ENCODE data around the gene TM9SF1.
"Not testable (repeated sequence)": the region's sequence is repeated elsewhere in the genome, so short reads cannot be mapped to it uniquely, and the experiment has no call there.

The TM9SF1 gene

GRCh38 chr14:24226473-24226872 is 31.2 kb upstream of the TM9SF1 start:
- DNase-seq (ENCODE audit: low spot score) = no peak

DNA sequence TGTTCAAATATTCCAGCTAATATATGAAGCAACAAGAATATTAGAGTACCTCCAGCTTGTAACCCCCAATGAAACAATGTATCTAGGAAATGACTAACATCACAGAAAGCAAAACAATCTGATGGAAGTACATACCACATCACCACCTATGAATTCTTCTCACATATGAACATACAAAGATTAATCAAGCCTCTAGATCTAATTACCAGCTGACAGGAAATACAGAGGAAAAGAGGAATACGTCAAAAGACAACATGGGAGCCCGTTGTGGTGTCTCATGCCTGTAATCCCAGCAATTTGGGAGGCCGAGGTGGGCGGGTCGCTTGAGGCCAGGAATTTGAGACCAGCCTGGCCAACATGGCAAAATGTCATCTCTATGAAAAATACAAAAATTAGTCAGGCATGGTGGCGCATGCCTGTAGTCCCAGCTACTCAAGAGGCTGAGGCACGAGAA is 29.4 kb upstream of the TM9SF1 start:
- peak; percentile 72 for DNase-seq (ENCODE audit: low spot score)

- not testable (repeated sequence) for DNase-seq (ENCODE audit: low spot score)
These were observed 27.7 kb upstream of the TM9SF1 start for GRCh38 chr14:24222987-24223386.

- no peak for DNase-seq (ENCODE audit: low spot score)
These were observed 24.3 kb upstream of the TM9SF1 start for GRCh38 chr14:24219521-24219920.

GRCh38 chr14:24219080-24219479 is 23.8 kb upstream of the TM9SF1 start:
- DNase-seq (ENCODE audit: low spot score) = no peak

- DNase-seq (ENCODE audit: low spot score) = not testable (repeated sequence)
These were observed 21.6 kb upstream of the TM9SF1 start for GRCh38 chr14:24216876-24217275.

- DNase-seq (ENCODE audit: low spot score) = no peak
These were observed 21.1 kb upstream of the TM9SF1 start for GRCh38 chr14:24216345-24216699.

DNA sequence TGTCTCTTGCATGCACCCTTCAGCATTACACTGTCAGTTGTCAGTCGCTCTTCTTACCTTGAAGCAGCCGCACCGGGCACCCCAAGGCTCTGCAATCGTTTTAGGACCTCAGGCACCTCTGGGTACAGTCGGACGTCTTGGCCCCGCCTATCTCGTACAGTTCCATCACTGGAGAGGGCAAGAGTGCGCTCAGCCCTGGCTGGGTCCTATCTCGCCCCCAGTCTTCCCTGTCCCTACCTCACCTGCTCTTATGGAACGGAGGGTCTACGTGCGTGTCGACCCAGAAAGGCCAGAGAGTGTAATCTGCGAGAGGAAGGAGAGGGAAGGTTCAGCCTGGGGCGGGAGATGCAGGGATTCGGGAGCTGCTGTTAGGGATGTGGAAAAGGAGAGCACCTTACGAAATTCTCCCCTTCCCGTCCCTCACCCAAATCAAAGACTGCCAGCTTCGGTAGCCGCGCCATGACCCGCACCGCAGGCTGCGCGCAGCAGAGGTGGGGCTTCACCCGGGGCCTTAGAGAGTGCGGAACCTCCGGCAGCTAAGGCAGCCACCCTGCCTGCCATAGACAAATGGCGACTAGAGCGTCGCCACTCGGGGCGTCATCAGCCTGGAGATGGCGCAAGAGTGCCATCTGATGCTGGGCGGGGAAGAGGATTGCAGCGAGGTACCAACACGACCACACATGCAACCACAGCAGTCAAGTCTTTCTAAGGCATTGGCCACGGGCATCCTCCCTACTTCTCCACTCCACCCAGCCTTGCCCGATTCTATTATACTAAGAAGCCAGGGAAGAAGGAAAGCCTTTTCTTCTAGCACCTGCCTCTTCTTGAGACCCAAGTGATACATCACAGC is 20.5 kb upstream of the TM9SF1 start, which contains the start of gene MDP1:
MDP1 (minus strand) TSS at position 572 of the 850 bp plus-strand sequence; CDS start at position 461, 111 bp downstream.
- DNase-seq (ENCODE audit: low spot score) = peak; percentile 87

GRCh38 chr14:24213866-24214662 is 18.8 kb upstream of the TM9SF1 start:
- DNase-seq (ENCODE audit: low spot score) = no peak

DNA sequence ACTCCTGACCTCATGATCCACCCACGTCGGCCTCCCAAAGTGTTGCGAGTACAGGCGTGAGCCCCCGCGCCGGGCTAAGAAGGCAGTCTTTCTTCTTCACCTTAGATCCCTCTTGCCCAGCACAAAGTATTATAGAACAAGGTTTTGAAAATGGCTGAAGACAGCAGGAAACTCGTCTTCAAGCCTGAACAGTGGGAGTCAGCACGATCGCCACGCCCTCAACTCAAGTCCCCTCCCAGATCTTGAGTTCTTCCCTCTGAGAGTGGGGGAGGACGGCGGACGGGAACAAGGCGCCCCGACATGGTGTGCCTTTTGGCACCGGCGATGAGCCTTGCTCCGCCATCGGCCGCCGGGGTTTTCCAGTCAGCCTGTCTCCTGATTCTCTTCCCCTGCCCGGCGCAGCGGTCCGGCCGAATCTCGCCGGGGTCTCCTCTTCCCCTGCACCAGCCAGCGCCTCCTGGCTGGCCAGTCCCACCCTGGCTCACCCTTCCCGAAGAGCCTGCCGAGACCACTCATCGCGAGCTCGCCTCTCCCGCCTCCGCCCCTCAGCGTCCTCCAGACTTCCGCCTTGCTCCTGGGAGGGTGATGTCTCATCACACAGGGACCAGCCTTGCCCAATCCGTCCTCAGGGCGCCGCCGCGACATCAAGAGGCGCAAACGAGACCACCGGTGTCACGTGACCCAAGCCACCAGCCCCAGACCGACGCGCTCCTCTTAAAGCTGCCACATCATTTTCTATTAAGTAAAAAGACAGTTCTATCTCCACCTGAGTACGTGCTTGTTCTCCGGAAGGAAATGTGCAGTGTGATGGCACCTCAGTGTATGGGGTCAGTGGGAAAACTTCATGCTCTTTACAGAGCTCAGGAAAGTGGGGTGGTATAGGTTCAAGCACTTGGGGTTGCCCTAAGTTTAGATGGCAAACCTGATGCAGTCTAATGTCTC is 18.0 kb upstream of the TM9SF1 start, which contains the start of gene CHMP4A:
CHMP4A (minus strand) TSS at position 565 of the 942 bp plus-strand sequence; CDS start at position 516, 49 bp downstream.
- peak; percentile 99 for DNase-seq (ENCODE audit: low spot score)

DNA sequence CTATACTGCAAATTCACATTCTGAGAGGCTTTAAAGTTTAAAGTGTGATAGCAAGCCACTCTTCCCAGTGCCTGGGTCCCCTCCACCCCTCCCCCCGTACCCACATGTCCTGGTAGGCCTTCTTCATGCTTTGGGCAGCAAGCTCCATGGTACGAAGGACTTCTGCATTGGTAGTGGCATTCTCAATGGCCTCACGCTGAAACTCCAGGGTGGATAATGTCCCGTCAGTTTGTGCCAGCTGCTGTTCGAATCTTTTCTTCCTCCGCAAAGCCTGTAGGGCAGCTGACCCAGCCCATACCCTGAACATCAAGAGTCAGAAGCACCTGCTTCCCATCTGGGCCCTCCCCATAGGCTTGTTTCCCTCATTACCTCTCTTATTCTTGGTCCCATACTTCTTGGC is 16.1 kb upstream of the TM9SF1 start:
- DNase-seq (ENCODE audit: low spot score) = no peak

- no peak for DNase-seq (ENCODE audit: low spot score)
These were observed 12.4 kb upstream of the TM9SF1 start for GRCh38 chr14:24207625-24208024.

DNA sequence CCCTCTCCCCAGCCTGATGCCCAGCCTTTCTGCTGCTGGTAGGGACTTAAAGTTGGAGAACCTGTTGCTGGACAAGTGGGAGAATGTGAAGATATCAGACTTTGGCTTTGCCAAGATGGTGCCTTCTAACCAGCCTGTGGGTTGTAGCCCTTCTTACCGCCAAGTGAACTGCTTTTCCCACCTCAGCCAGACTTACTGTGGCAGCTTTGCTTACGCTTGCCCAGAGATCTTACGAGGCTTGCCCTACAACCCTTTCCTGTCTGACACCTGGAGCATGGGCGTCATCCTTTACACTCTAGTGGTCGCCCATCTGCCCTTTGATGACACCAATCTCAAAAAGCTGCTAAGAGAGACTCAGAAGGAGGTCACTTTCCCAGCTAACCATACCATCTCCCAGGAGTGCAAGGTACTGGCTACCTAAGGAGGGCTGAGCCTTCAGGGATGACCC is 11.9 kb upstream of the TM9SF1 start:
- DNase-seq (ENCODE audit: low spot score) = no peak

DNA sequence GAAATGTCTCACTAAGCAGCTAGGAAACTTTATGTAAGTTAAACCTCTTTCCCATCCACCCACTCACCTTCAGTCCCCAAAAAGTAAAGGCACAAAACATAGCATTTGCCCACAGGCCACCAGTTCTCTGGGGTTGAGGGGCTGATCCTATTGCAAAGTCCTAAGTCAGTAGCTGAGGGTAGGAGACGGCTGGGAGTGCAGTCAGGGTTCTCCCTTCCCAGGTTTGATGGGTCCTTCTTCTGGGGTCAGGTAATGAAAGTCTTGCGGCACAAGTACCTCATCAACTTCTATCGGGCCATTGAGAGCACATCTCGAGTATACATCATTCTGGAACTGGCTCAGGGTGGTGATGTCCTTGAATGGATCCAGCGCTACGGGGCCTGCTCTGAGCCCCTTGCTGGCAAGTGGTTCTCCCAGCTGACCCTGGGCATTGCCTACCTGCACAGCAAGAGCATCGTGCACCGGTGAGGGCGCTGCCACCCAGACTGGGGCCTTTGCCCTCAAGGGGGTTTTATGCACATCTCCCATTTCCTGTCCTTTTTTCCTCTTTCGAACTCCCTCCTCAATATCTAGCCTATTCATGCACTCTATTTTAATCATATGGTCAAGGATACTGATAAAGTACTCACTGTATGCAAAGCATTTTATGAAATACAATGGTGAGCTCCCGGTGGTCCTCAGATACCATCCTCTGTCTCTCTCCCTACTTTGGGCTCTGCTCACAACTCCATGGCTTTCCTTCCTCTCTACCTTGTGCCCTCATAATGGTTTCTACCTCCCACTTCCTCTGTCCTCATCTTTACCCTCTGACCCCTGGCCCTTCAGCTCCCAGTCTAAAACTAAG is 11.2 kb upstream of the TM9SF1 start:
- no peak for DNase-seq (ENCODE audit: low spot score)

DNA sequence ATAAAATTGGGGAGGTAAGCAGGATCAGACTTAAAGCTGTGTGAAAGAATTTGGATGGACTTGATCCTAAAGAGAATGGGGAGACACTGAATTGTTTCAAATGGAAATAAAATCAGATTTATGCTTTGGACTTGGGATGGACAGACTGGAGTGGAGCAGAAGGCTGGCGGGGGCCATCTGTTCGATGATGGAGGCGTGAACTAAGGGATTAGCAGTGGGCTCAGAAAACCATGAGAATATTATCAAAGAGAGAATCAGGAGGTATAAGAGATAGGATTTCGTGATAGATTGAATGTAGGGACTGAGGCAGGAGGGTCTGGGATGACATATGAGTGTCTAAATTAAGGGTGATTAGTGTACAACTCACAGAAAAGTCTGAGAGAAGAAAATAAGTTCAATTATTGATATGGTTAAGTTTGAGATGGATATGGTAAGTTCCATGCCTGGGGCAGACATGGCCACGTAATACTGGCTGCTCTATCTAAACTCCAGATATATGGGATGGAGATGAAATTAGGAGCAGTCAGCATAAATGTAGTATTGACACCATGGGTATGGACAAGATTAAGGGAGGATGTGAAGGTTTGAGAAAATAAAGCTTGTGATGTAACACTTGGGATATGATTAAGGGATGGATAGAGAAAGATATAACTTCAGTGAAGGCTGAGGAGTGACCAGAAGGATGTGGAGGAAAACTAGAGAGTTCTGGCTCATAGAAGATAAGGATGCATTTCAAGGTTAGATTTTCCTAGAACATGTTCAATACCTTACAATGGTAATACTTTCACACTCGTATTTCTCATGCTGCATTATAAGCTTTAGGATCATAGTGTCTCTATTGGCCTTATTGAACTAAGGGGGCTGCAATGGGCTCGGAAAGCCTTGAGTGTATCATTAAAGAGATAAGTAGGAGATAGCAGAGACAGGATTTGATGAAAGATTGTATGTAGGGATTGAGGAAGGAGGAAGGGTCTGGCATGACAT is 9.2 kb upstream of the TM9SF1 start:
- no peak for DNase-seq (ENCODE audit: low spot score)

DNA sequence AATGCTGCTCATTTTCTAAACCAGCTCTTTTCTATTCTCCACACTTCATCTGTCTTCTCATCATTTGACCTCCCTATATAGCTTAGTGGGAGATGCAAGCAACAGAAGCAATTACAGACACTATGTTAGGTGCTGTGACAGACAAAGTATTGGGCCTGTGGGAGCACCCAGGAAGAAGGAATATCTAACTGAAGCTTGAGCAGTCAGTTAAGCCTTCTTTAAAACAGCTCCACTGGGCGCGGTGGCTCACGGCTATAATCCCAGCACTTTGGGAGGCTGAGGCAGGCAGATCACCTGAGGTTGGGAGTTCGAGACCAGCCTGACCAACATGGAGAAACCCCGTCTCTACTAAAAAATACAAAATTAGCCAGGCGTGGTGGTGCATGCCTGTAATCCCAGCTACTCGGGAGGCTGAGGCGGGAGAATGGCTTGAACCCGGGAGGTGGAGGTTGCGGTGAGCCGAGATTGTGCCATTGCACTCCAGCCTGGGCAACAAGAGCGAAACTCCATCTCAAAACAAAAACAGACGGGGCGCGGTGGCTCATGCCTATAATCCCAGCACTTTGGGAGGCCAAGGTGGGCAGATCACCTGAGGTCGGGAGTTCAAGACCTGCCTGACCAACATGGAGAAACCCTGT is 8.1 kb upstream of the TM9SF1 start:
- DNase-seq (ENCODE audit: low spot score) = not testable (repeated sequence)

GRCh38 chr14:24202538-24202937 is 7.3 kb upstream of the TM9SF1 start:
- DNase-seq (ENCODE audit: low spot score) = not testable (repeated sequence)

DNA sequence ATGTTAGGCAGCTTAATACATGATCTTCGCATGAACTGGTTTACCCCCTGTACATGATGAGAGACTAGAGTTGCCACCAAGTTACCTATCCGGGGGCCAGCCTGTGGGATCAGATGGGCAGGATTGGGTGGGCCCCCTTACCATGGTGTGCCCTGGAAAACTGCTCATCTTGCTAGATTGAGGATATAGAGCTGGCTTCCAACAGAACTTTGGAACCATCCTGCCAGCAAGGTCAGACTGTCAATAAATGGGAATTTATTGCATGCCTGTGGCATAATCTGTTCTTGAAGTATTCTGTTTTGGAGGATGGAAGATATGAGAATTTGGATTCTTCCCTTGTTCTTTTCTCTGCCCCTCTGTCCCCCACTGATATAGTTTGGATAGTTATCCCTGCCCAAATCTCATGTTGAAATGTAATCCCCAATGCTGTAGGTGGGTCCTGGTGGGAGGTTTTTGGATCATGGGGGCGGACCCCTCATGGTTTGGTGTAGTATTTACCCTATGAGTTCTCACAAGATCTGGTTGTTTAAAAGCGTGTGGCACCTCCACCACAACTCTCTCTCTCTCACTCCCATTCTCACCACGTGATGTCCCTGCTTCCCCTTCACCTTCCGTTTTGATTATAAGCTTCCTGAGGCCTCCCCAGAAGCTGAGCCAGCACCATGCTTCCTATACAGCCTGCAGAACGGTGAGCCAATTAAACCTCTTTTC is 3.7 kb upstream of the TM9SF1 start:
- DNase-seq (ENCODE audit: low spot score) = no peak

All from kidney tubule cell (primary cell).